Activated naive CD4-positive, alpha-beta T cell treated with anti-CD3 and anti-CD28 coated beads, Interleukin-2, amount 50 U/mL, for 24 hours (primary cell): ENCODE data around the gene CDC42EP1.

Experiments used
- H3K27ac Mint-ChIP-seq: one replicate; pipeline ENCODE4 v1.8.0; 2021; ENCODE audit warnings: mild to moderate bottlenecking, mixed read lengths
- H3K27me3 Mint-ChIP-seq: one replicate; pipeline ENCODE4 v1.8.0; 2021; ENCODE audit warnings: mixed read lengths
- H3K36me3 Mint-ChIP-seq: one replicate; pipeline ENCODE4 v1.8.0; 2021; ENCODE audit warnings: mixed read lengths
- H3K4me1 Mint-ChIP-seq: one replicate; pipeline ENCODE4 v1.8.0; 2021; ENCODE audit warnings: mixed read lengths
- H3K4me3 Mint-ChIP-seq: one replicate; pipeline ENCODE4 v1.8.0; 2021; ENCODE audit warnings: mild to moderate bottlenecking, mixed read lengths
- H3K9me3 Mint-ChIP-seq: one replicate; pipeline ENCODE4 v1.8.0; 2021; ENCODE audit warnings: mixed read lengths

The CDC42EP1 gene

GRCh38 chr22:37559901-37560607, at the start of gene CDC42EP1:
Gene CDC42EP1, plus strand, starts transcription at chr22:37560480. Its CDS starts 5,870 bp downstream, at chr22:37566350.
- H3K4me3 Mint-ChIP-seq, result peak within 1 kb of the TSS; percentile 80
- peaks cover 22% of the 10 kb centered on the region for H3K4me1 Mint-ChIP-seq
- H3K36me3 Mint-ChIP-seq, result no peaks in the 10 kb centered on the region
- peak within 1 kb of the TSS; percentile 41 for H3K27ac Mint-ChIP-seq
- no peaks in the 10 kb centered on the region for H3K9me3 Mint-ChIP-seq
- peaks cover 29% of the 10 kb centered on the region for H3K27me3 Mint-ChIP-seq

GRCh38 chr22:37511395-37512104, 48.7 kb upstream of the CDC42EP1 start:
- no peaks in the 10 kb centered on the region for H3K9me3 Mint-ChIP-seq

GRCh38 chr22:37514526-37515051, 45.7 kb upstream of the CDC42EP1 start:
- Mint-ChIP-seq H3K4me1 (peaks cover 5% of the 10 kb centered on the region), H3K9me3 (no peaks in the 10 kb centered on the region), H3K4me3 (no peak overlapping the region), H3K27ac (no peak overlapping the region), H3K36me3 (no peaks in the 10 kb centered on the region), H3K27me3 (peaks cover 6% of the 10 kb centered on the region)

More at GRCh38 chr22:37511395-37512104, 48.7 kb upstream of the CDC42EP1 start:
- Mint-ChIP-seq H3K27me3 (no peaks in the 10 kb centered on the region), H3K4me1 (no peaks in the 10 kb centered on the region), H3K27ac (no peak overlapping the region), H3K4me3 (no peak overlapping the region), H3K36me3 (no peaks in the 10 kb centered on the region)

GRCh38 chr22:37515901-37516300, 44.4 kb upstream of the CDC42EP1 start:
- H3K4me1 Mint-ChIP-seq, result peaks cover 8% of the 10 kb centered on the region
- H3K27ac Mint-ChIP-seq, result no peak overlapping the region
- H3K36me3 Mint-ChIP-seq, result no peaks in the 10 kb centered on the region
- no peak overlapping the region for H3K4me3 Mint-ChIP-seq
- no peaks in the 10 kb centered on the region for H3K9me3 Mint-ChIP-seq
- peaks cover 7% of the 10 kb centered on the region for H3K27me3 Mint-ChIP-seq

GRCh38 chr22:37516456-37516855, 43.8 kb upstream of the CDC42EP1 start:
- peaks cover 11% of the 10 kb centered on the region for H3K27me3 Mint-ChIP-seq
- no peak overlapping the region for H3K27ac Mint-ChIP-seq
- H3K36me3 Mint-ChIP-seq, result no peaks in the 10 kb centered on the region
- H3K9me3 Mint-ChIP-seq, result no peaks in the 10 kb centered on the region
- peaks cover 8% of the 10 kb centered on the region for H3K4me1 Mint-ChIP-seq
- no peak overlapping the region for H3K4me3 Mint-ChIP-seq

GRCh38 chr22:37517826-37518450, 42.3 kb upstream of the CDC42EP1 start:
- Mint-ChIP-seq H3K4me1 (peaks cover 8% of the 10 kb centered on the region), H3K9me3 (no peaks in the 10 kb centered on the region), H3K36me3 (no peaks in the 10 kb centered on the region), H3K27ac (no peak overlapping the region), H3K4me3 (peak overlapping the region; percentile 85), H3K27me3 (peaks cover 18% of the 10 kb centered on the region)

GRCh38 chr22:37518509-37519267, 41.6 kb upstream of the CDC42EP1 start:
- Mint-ChIP-seq H3K4me3 (peak overlapping the region; percentile 85), H3K36me3 (no peaks in the 10 kb centered on the region), H3K27ac (peak overlapping the region; percentile 51), H3K27me3 (peaks cover 18% of the 10 kb centered on the region), H3K4me1 (peaks cover 8% of the 10 kb centered on the region), H3K9me3 (no peaks in the 10 kb centered on the region)

- H3K27me3 Mint-ChIP-seq, result peaks cover 18% of the 10 kb centered on the region
- H3K4me1 Mint-ChIP-seq, result peaks cover 8% of the 10 kb centered on the region
These were observed 40.7 kb upstream of the CDC42EP1 start, which contains the start of gene CARD10 for GRCh38 chr22:37519268-37520195. Gene CARD10, minus strand, starts transcription at chr22:37519415. Its CDS starts 215 bp downstream, at chr22:37519200.

GRCh38 chr22:37520776-37521191, 39.5 kb upstream of the CDC42EP1 start:
- Mint-ChIP-seq H3K27me3 (peaks cover 18% of the 10 kb centered on the region), H3K4me3 (peak overlapping the region; percentile 33), H3K9me3 (no peaks in the 10 kb centered on the region), H3K27ac (no peak overlapping the region), H3K4me1 (peaks cover 8% of the 10 kb centered on the region), H3K36me3 (no peaks in the 10 kb centered on the region)

More at GRCh38 chr22:37519268-37520195, 40.7 kb upstream of the CDC42EP1 start, which contains the start of gene CARD10:
- Mint-ChIP-seq H3K4me3 (peak within 1 kb of the TSS; percentile 85), H3K9me3 (no peaks in the 10 kb centered on the region), H3K27ac (peak within 1 kb of the TSS; percentile 51), H3K36me3 (no peaks in the 10 kb centered on the region)

GRCh38 chr22:37521236-37521739, 39.0 kb upstream of the CDC42EP1 start:
- H3K4me1 Mint-ChIP-seq, result peaks cover 8% of the 10 kb centered on the region
- H3K36me3 Mint-ChIP-seq, result no peaks in the 10 kb centered on the region
- H3K9me3 Mint-ChIP-seq, result no peaks in the 10 kb centered on the region
- peaks cover 18% of the 10 kb centered on the region for H3K27me3 Mint-ChIP-seq
- H3K27ac Mint-ChIP-seq, result no peak overlapping the region
- H3K4me3 Mint-ChIP-seq, result peak overlapping the region; percentile 36

- Mint-ChIP-seq H3K27ac (no peak overlapping the region), H3K4me1 (peaks cover 8% of the 10 kb centered on the region), H3K9me3 (no peaks in the 10 kb centered on the region), H3K27me3 (peaks cover 18% of the 10 kb centered on the region), H3K36me3 (no peaks in the 10 kb centered on the region), H3K4me3 (no peak overlapping the region)
These were observed 37.8 kb upstream of the CDC42EP1 start for GRCh38 chr22:37522482-37522881.

- peaks cover 12% of the 10 kb centered on the region for H3K27me3 Mint-ChIP-seq
- H3K9me3 Mint-ChIP-seq, result no peaks in the 10 kb centered on the region
- H3K27ac Mint-ChIP-seq, result no peak overlapping the region
- H3K4me1 Mint-ChIP-seq, result peaks cover 8% of the 10 kb centered on the region
- H3K36me3 Mint-ChIP-seq, result no peaks in the 10 kb centered on the region
- no peak overlapping the region for H3K4me3 Mint-ChIP-seq
These were observed 35.1 kb upstream of the CDC42EP1 start for GRCh38 chr22:37525073-37525745.

- Mint-ChIP-seq H3K9me3 (no peaks in the 10 kb centered on the region), H3K27me3 (peaks cover 12% of the 10 kb centered on the region), H3K36me3 (no peaks in the 10 kb centered on the region), H3K27ac (no peak overlapping the region), H3K4me3 (no peak overlapping the region), H3K4me1 (peaks cover 8% of the 10 kb centered on the region)
These were observed 34.4 kb upstream of the CDC42EP1 start for GRCh38 chr22:37525746-37526350.
